Ishikawa (cell line): ENCODE measurements around the gene DYNC1H1.

ENCODE experiments used
- CEBPB ChIP-seq: IDR thresholded peaks from 2 replicates; pipeline ENCODE4 v1.6.1; 2012
- CREB1 ChIP-seq: IDR thresholded peaks from 2 replicates; pipeline ENCODE4 v1.6.1; 2012; ENCODE audit warnings: low read depth
- EGR1 ChIP-seq: IDR thresholded peaks from 2 replicates; pipeline ENCODE4 v1.6.1; 2012
- EP300 ChIP-seq: IDR thresholded peaks from 2 replicates; pipeline ENCODE4 v1.6.1; 2012; ENCODE audit warnings: borderline replicate concordance
- FOXM1 ChIP-seq: IDR thresholded peaks from 2 replicates; pipeline ENCODE4 v1.6.1; 2012; ENCODE audit warnings: low read depth, borderline replicate concordance
- NFIC ChIP-seq: IDR thresholded peaks from 2 replicates; pipeline ENCODE4 v1.6.1; 2012
- RAD21 ChIP-seq: IDR thresholded peaks from 2 replicates; pipeline ENCODE4 v1.6.1; 2012; ENCODE audit warnings: low read depth
- TAF1 ChIP-seq: IDR thresholded peaks from 2 replicates; pipeline ENCODE4 v1.6.1; 2012; ENCODE audit warnings: low read depth, mild to moderate bottlenecking
- TCF12 ChIP-seq: IDR thresholded peaks from 2 replicates; pipeline ENCODE4 v1.6.1; 2012; ENCODE audit warnings: low read depth
- TEAD4 ChIP-seq: IDR thresholded peaks from 2 replicates; pipeline ENCODE4 v1.6.1; 2012
- USF1 ChIP-seq: IDR thresholded peaks from 2 replicates; pipeline ENCODE4 v1.6.1; 2012
- YY1 ChIP-seq: IDR thresholded peaks from 2 replicates; pipeline ENCODE4 v1.6.1; 2012; ENCODE audit warnings: low read depth
- ZBTB7A ChIP-seq: IDR thresholded peaks from 2 replicates; pipeline ENCODE4 v1.6.1; 2012; ENCODE audit warnings: low read depth
- TF ChIP-seq, protein P1 (sequence below): IDR thresholded peaks from 2 replicates; pipeline ENCODE4 v1.6.1; 2012
- TF ChIP-seq, protein P2 (sequence below): IDR thresholded peaks from 2 replicates; pipeline ENCODE4 v1.6.1; 2012; ENCODE audit warnings: low read depth, mild to moderate bottlenecking

DYNC1H1 gene

GRCh38 chr14:102080183-102081080, 116.1 kb downstream of the DYNC1H1 start:
- TF ChIP-seq CEBPB (no peak), CREB1 (no peak), EP300 (no peak)
- TF ChIP-seq, protein P1, sequence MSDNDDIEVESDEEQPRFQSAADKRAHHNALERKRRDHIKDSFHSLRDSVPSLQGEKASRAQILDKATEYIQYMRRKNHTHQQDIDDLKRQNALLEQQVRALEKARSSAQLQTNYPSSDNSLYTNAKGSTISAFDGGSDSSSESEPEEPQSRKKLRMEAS = no peak

DNA sequence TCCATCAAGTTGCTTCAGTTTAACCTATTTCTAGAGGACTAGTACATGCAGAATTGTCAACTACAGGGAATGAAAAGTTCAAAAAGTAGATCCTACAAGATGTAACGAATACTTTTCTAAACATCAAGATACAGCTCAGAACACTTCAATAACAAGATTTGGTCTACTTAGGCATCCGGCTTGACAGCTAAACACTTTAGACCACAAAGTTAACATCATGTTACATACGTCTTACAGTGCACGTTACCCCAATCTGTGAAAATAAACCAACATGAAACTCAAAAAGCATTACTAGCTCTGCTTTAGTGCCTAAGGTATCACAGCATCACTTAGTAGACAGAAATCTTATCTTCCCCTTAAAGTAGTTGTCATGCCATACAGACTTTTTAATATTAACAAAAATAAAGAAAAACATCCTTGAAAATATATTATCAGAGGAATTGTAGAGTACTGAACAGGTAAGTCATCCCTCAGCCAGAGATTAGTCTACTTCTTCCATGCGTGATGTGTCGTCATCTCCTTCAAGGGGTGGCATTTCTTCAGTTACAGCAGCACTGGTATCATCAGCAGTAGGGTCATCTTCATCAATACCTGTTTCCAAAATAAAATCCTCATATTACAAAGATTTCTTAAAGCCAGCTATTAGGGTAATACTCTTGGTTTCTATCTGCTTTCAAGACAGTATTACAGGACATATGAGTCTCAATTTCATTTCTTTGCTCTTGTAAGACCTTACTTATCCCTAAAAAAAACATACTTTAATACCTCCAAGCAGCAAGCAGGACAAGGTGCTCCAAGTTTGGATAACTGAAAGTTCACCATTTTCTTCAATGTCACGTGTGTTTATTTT, 117.1 kb downstream of the DYNC1H1 start:
- TF ChIP-seq NFIC = no peak
- no peak for TF ChIP-seq CEBPB
- TF ChIP-seq USF1 = no peak
- TF ChIP-seq TCF12 = no peak
- no peak for TF ChIP-seq FOXM1
- no peak for TF ChIP-seq RAD21
- TF ChIP-seq TEAD4 = no peak
- no peak for TF ChIP-seq EGR1
- TF ChIP-seq YY1 = no peak
- TF ChIP-seq, protein P2, sequence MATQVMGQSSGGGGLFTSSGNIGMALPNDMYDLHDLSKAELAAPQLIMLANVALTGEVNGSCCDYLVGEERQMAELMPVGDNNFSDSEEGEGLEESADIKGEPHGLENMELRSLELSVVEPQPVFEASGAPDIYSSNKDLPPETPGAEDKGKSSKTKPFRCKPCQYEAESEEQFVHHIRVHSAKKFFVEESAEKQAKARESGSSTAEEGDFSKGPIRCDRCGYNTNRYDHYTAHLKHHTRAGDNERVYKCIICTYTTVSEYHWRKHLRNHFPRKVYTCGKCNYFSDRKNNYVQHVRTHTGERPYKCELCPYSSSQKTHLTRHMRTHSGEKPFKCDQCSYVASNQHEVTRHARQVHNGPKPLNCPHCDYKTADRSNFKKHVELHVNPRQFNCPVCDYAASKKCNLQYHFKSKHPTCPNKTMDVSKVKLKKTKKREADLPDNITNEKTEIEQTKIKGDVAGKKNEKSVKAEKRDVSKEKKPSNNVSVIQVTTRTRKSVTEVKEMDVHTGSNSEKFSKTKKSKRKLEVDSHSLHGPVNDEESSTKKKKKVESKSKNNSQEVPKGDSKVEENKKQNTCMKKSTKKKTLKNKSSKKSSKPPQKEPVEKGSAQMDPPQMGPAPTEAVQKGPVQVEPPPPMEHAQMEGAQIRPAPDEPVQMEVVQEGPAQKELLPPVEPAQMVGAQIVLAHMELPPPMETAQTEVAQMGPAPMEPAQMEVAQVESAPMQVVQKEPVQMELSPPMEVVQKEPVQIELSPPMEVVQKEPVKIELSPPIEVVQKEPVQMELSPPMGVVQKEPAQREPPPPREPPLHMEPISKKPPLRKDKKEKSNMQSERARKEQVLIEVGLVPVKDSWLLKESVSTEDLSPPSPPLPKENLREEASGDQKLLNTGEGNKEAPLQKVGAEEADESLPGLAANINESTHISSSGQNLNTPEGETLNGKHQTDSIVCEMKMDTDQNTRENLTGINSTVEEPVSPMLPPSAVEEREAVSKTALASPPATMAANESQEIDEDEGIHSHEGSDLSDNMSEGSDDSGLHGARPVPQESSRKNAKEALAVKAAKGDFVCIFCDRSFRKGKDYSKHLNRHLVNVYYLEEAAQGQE = no peak
- no peak for TF ChIP-seq ZBTB7A
- no peak for TF ChIP-seq EP300
- no peak for TF ChIP-seq CREB1
- no peak for TF ChIP-seq TAF1
- TF ChIP-seq, protein P1 = no peak

DNA sequence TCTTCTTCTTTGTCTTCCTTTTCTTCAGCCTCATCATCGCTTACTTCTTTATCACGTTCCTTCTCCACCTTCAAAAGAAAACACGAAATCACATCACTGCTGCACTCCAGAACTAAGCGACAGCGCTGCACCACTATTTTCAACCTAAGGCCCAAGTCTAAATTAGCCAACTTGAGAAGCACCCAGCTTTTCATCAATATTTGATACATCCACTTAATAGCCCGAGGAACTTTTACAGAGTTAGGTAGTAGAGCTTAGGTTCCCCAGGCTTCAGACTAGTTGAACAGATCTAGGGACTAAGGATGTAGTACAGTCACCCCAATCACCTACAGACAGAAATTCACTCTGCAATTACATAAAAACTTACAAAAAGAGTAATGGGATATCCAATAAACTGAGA, 120.6 kb downstream of the DYNC1H1 start:
- TF ChIP-seq EP300 (no peak), EGR1 (no peak), CREB1 (no peak), CEBPB (no peak), TAF1 (no peak), TCF12 (no peak), TEAD4 (no peak)
- TF ChIP-seq, protein P2 = no peak

GRCh38 chr14:102085488-102085887, 121.1 kb downstream of the DYNC1H1 start:
- TF ChIP-seq EP300 (no peak), TEAD4 (no peak), FOXM1 (no peak), CEBPB (no peak), USF1 (no peak), TCF12 (no peak), RAD21 (no peak), TAF1 (no peak), NFIC (no peak), YY1 (no peak), EGR1 (no peak)
- TF ChIP-seq, protein P1 = no peak
